AG10803 (cell line): ENCODE data around the gene NOVA2.
A peak's percentile ranks its signal among the peaks of the same experiment; 100 is the strongest.

ENCODE experiments used
- DNase-seq: peaks from one replicate; pipeline ENCODE4 v3.0.0; 2010; ENCODE audit warnings: low read depth
- H3K4me3 ChIP-seq: 2 replicates; pipeline ENCODE4 v1.5.1; 2011; ENCODE audit warnings: mild to moderate bottlenecking, low read length, control low read depth
- TF ChIP-seq, protein P1 (sequence below): conservative IDR thresholded peaks from 2 replicates; pipeline ENCODE4 v1.5.1; 2011; ENCODE audit warnings: mild to moderate bottlenecking, low read length, control low read depth, inconsistent platforms

NOVA2 gene

DNA sequence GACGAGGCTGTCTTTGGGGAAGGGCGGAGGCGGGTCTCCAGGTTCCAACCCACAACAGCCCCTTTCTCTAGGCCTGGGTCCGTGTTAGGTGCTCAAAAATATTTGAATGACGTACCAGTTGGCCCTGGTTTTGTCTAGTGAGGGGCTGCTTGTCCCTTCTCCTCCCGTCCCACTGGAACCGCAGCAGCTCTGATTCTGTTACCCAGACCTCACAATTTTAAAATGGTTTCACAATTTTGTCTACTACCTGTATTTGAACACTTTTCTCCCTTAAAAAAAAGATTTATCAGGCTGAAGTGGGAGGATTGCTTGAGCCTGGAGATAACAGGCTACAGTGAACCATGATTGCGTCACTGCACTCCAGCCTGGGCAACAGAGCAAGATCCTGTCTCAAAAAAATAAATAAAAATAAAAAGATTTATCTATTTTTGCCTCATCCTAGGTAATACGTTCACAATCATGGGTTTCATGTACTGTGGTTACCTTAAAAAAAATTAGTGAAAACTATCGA, 86.4 kb downstream of the NOVA2 start:
- peak overlapping the region; percentile 76 for H3K4me3 ChIP-seq
- no peak for DNase-seq
- TF ChIP-seq, protein P1, sequence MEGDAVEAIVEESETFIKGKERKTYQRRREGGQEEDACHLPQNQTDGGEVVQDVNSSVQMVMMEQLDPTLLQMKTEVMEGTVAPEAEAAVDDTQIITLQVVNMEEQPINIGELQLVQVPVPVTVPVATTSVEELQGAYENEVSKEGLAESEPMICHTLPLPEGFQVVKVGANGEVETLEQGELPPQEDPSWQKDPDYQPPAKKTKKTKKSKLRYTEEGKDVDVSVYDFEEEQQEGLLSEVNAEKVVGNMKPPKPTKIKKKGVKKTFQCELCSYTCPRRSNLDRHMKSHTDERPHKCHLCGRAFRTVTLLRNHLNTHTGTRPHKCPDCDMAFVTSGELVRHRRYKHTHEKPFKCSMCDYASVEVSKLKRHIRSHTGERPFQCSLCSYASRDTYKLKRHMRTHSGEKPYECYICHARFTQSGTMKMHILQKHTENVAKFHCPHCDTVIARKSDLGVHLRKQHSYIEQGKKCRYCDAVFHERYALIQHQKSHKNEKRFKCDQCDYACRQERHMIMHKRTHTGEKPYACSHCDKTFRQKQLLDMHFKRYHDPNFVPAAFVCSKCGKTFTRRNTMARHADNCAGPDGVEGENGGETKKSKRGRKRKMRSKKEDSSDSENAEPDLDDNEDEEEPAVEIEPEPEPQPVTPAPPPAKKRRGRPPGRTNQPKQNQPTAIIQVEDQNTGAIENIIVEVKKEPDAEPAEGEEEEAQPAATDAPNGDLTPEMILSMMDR, result no peak

DNA sequence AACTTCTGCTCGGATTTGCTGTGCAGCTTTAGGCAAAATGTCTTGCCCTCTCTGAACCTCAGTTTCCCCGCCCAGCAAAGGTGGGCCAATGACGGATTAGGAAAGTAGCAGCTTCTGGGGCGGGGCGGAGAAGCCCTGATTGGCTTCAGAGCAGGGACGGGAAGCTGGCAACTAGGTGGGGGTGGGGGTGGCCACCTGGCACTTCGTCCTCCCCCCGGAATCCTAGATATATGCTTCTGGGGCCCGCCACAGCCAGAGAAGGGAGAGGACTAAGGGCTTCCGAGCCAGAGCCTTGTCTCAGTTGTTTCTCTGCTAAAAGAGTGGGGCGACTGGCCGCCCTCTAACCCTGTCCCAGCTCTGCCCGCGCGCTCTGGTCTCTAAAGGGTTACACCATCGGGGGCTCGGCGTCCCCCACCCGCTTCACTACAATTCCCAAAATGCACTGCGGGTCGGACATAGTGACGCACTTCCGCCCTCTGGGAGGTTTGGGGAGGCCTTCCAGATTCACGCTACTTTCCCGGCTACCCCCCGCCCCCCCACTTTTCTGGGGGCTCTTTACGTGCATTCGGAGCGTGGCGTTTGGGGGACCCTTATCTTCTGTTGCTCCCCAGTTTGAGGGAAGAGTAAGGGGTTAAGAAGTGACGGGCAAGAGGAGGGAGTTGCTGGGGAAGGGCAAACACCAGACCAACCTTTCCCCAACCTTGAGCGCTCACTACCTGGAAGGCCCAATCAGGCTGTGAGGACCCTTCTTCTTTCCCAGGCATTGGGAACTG, 87.1 kb downstream of the NOVA2 start:
- TF ChIP-seq, protein P1, result no peak
- peak overlapping the region; percentile 76 for H3K4me3 ChIP-seq
- peak; percentile 91 for DNase-seq

DNA sequence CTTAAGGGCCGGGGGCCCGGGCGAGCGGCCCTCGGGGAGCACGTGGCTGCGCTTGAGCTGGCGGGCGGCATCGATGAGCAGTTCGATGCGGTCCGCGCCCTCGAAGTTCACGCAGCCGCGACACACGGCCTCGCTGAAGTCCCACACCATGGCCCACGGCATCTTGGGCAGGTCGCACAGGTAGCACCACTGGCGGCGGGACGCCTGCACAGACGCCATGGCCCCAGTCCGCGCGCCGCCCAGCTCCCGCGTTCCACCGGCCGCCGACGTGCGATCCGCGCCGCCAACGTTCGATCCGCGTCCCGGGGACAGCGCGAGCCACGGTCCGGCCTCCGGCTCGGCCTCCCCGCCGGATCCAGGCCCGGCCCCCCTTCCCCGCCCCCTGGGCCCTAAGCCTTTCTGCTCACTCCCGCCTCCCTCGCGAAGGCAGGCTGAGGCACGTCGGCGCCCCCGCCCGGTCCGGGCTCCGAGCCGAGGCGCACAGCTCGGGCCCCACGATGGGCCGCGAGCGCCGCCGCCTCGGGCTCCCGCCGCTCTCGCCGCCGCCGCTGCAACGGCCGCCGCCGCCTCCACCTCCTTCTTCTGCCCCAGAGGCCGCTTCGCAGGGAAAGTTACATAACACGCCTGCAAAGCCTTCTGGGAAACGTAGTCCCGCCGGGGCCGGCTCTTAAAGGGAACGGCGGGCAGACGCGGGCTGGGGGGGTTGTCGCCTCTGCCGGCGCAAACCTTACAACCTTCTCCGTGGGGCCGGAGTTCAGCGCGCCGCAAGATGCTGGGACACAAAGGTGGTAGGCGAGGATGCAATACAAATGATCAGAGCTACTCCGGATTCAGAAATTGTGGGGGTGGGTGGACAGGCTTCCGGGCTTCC, 87.9 kb downstream of the NOVA2 start, which contains the start of gene IRF2BP1:
TSS of gene IRF2BP1 (minus strand) at position 586 of the 871 bp plus-strand sequence. CDS start at position 219, 367 bp downstream.
- peak within 1 kb of the TSS; percentile 76 for H3K4me3 ChIP-seq
- peak; percentile 92 for DNase-seq
- TF ChIP-seq, protein P1, result no peak

DNA sequence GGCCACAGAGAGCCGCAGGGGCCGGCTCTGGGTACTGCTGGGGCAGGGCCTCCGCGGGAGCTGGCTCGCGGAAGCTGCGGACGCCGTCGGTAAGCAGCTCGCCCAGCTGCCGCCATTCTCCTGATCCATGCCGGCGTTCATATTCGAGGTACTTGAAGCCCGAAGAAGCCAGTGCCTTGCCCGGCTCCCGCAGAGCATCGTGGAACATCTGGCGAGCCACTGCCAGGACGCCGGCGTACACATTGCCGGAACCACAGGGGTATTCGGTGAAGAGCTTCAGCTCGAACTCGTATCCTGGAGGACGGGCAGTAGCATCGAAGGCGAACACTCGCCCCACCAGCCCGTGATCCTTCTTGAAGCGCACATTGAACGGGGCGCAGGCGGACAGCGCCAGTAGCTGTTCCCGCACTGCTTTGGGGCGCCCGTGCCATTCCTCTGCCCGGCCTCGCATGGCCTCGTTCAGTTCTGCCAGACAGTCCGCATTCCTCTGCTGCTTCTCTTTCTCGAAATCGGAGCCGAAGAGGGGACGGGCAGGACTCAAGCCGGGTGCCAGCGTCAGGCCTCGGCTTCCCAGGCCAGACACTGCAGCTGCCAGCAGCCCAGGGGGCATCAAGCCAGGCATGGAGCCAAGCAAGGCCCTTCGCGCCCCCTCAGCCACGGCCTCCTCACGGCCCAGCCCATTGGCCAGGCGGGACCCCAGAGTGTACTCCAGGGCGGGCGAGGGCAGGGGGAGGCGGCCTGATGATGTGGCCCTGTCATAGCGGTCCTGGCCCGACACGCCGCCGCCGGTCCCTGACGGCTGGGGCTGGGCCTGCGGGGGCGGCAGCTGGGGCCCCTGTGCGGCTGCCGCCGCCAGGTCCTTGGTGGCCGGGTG, 88.7 kb downstream of the NOVA2 start:
- TF ChIP-seq, protein P1, result no peak
- peak overlapping the region; percentile 76 for H3K4me3 ChIP-seq
- no peak for DNase-seq

DNA sequence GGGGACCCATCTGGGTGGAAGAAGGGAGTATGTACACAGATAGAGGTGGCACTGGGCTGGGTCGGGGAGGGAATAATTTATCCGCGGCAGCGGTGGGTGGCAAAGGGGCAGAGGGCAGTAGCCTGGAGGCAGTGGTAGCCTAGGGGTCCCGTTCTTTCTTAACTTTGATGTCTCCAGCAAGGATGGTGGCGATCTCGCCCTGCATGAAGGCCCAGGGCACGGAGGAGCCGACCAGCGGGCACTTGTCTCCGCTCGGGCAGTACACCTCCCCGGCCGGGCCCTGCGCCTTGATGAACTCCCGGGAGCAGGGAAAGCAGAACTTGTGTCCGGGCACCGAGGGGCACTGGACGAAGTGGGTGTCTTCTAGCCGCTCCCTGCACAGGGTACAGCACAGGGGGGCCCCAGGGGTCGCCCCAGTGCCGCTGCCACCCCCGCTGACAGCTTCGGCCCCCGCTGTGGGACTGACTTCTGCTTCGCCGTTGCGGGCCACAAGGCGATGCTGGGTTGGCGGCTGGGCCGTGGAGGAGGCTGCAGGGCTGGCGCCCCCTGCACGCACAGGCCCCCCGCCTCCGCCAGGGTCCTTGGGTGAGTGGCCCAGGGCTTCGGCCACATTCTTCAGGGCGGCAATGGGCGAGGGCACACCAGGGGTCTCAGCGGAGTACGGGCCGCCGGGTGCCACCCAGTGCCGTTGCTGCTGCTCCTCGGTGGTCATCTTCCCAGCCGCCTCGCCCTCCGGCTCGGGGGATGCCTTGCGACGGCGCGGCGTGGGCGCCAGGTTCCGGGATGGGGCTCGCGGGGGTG, 89.6 kb downstream of the NOVA2 start:
- TF ChIP-seq, protein P1, result no peak
- no peak for DNase-seq
- H3K4me3 ChIP-seq, result peak overlapping the region; percentile 33
